HepG2 (cell line): Measurements from ENCODE around the gene TTC22. TPM values are rescaled to one million over a fixed set of nuclear protein-coding genes. Genes with fewer than 3 reads are reported as not detected.

Experiments
- ATF5 ChIP-seq: sonication (generic); formaldehyde crosslinking; IDR thresholded peaks from 2 replicates; pipeline ENCODE4 v1.4.0; 2020; ENCODE audit warnings: mild to moderate bottlenecking, low read depth, missing genetic modification reagents
- ATF7 ChIP-seq, 2 experiments: fragments of 450-650 bp in 1 of 2; sonication (generic) in 1 of 2; formaldehyde crosslinking in 1 of 2; IDR thresholded peaks; 2 replicates each; pipeline versions ENCODE4 v1.4.0 to v1.6.1; 2016 to 2020; ENCODE audit warnings: antibody characterized with exemption in 1 of 2, mild to moderate bottlenecking in 1 of 2, missing genetic modification reagents in 1 of 2
- CBFB ChIP-seq: sonication (generic); formaldehyde crosslinking; IDR thresholded peaks from 2 replicates; pipeline ENCODE4 v1.4.0; 2020; ENCODE audit warnings: missing genetic modification reagents
- EP300 ChIP-seq, 3 experiments: sonication (generic) in 1 of 3; formaldehyde crosslinking in 1 of 3; IDR thresholded peaks; 2 replicates each; pipeline versions ENCODE4 v1.5.1 to v1.6.1; 2011 to 2020; ENCODE audit warnings: low read depth in 2 of 3, low read length in 2 of 3, borderline replicate concordance in 1 of 3, improper control_type of control experiment in 1 of 3, mild to moderate bottlenecking in 1 of 3, missing genetic modification reagents in 1 of 3, moderate library complexity in 1 of 3
- FLYWCH1 ChIP-seq: sonication (generic); formaldehyde crosslinking; IDR thresholded peaks from 2 replicates; pipeline ENCODE4 v1.8.1; 2023; ENCODE audit warnings: mild to moderate bottlenecking, missing genetic modification reagents
- GTF2F1 ChIP-seq: fragments of 150-350 bp; IDR thresholded peaks from 2 replicates; pipeline ENCODE4 v1.6.1; 2014; ENCODE audit warnings: low read length
- HMGXB3 ChIP-seq: sonication (generic); formaldehyde crosslinking; IDR thresholded peaks from 2 replicates; pipeline ENCODE4 v1.4.0; 2020; ENCODE audit warnings: missing genetic modification reagents, borderline replicate concordance
- JARID2 ChIP-seq: sonication (generic); formaldehyde crosslinking; IDR thresholded peaks from 2 replicates; pipeline ENCODE4 v1.8.1; 2023; ENCODE audit warnings: missing genetic modification reagents, inconsistent platforms; ENCODE audit not compliant: insufficient replicate concordance
- MIXL1 ChIP-seq: IDR thresholded peaks from 2 replicates; pipeline ENCODE4 v1.6.1; 2016
- NFYB ChIP-seq: sonication (generic); formaldehyde crosslinking; IDR thresholded peaks from 2 replicates; pipeline ENCODE4 v1.4.0; 2020; ENCODE audit warnings: missing genetic modification reagents
- SPEN ChIP-seq: sonication (generic); formaldehyde crosslinking; IDR thresholded peaks from 2 replicates; pipeline ENCODE4 v1.5.1; 2020; ENCODE audit warnings: low read depth, mild to moderate bottlenecking, missing genetic modification reagents
- TFDP1 ChIP-seq: IDR thresholded peaks from 2 replicates; pipeline ENCODE4 v1.6.1; 2016; ENCODE audit warnings: missing compliant biosample characterization, missing genetic modification reagents, borderline replicate concordance
- U2AF2 ChIP-seq: fragments of 200-400 bp; formaldehyde crosslinking; IDR thresholded peaks from 2 replicates; pipeline ENCODE4 v1.6.1; 2017; ENCODE audit warnings: low read depth, mild to moderate bottlenecking, low read length
- ZC3H4 ChIP-seq: sonication (generic); formaldehyde crosslinking; IDR thresholded peaks from 2 replicates; pipeline ENCODE4 v1.4.0; 2020; ENCODE audit warnings: missing genetic modification reagents, borderline replicate concordance
- ZMYM3 ChIP-seq: sonication (generic); formaldehyde crosslinking; IDR thresholded peaks from 2 replicates; pipeline ENCODE4 v1.5.1; 2020; ENCODE audit warnings: mild to moderate bottlenecking, missing genetic modification reagents
- ZNF124 ChIP-seq: sonication (generic); formaldehyde crosslinking; IDR thresholded peaks from 2 replicates; pipeline ENCODE4 v1.4.0; 2020; ENCODE audit warnings: missing genetic modification reagents
- ZNF546 ChIP-seq: sonication (generic); formaldehyde crosslinking; conservative IDR thresholded peaks from 2 replicates; pipeline ENCODE4 v1.8.1; 2023; ENCODE audit warnings: mild to moderate bottlenecking, missing genetic modification reagents
- ZNF572 ChIP-seq: sonication (generic); formaldehyde crosslinking; IDR thresholded peaks from 2 replicates; pipeline ENCODE4 v1.5.1; 2020; ENCODE audit warnings: mild to moderate bottlenecking, missing genetic modification reagents
- ZNF607 ChIP-seq: sonication (generic); formaldehyde crosslinking; IDR thresholded peaks from 2 replicates; pipeline ENCODE4 v1.5.1; 2020; ENCODE audit warnings: missing genetic modification reagents, mild to moderate bottlenecking, borderline replicate concordance
- ZNF619 ChIP-seq: sonication (generic); formaldehyde crosslinking; IDR thresholded peaks from 2 replicates; pipeline ENCODE4 v1.4.0; 2020; ENCODE audit warnings: mild to moderate bottlenecking, missing genetic modification reagents
- ZSCAN9 ChIP-seq: IDR thresholded peaks from 2 replicates; pipeline ENCODE4 v1.6.1; 2016; ENCODE audit warnings: borderline replicate concordance
- polyA plus RNA-seq, 8 experiments: library from polyadenylated mRNA; depleted of rRNA in 3 of 8; stranded (reverse) in 7 of 8; unstranded in 1 of 8; fragments of >200 nt; fragmentation: Illumina TruSeq in 4 of 8; extraction: Trizol in 4 of 8; gene quantifications; 2 replicates each; pipeline versions ENCODE4 v1.2.1 to v1.2.3, GENCODE V29; 2011 to 2016; ENCODE audit warnings: low read depth in 4 of 8, missing spikeins in 1 of 8, mixed read lengths in 1 of 8; ENCODE audit not compliant: insufficient read depth in 1 of 8
- total RNA-seq, 5 experiments: library from RNA; depleted of rRNA; stranded (reverse); fragments of >200 nt; fragmentation: Illumina TruSeq; extraction: Trizol; gene quantifications; 2 replicates each; pipeline ENCODE4 v1.2.3, GENCODE V29; 2016; ENCODE audit warnings: low read depth in 1 of 5

The TTC22 gene
- total and polyA plus RNA-seq, 2 of the 13 experiments (the other 11 are each of a cell fraction or from before 2014, with no cell fraction given), result not detected

GRCh38 chr1:54764133-54764921 is 36.8 kb downstream of the TTC22 start, which contains the start of gene PARS2 (continued):
- peak; percentile 61; the same call in 1 of the 2 replicates for TF ChIP-seq HMGXB3 (CRISPR knock-in tag)
- TF ChIP-seq CBFB, result no peak
- peak; percentile 24 for TF ChIP-seq SPEN (CRISPR knock-in tag)
- TF ChIP-seq ZMYM3, result no peak
- TF ChIP-seq GTF2F1, result no peak
- no peak for TF ChIP-seq ZNF619 (CRISPR knock-in tag)
- no peak for TF ChIP-seq U2AF2
- TF ChIP-seq EP300 (IDR thresholded peaks at IDR 0.05; ENCODE audit: low read depth in 2 of 2, low read length in 2 of 2), result 0 out of 4 replicates have a peak, but pooled peaks of 1 of the 2 experiments have one; percentile 20
- no peak for TF ChIP-seq EP300 (CRISPR knock-in tag; IDR thresholded peaks at IDR 0.05; ENCODE audit: borderline replicate concordance)
- TF ChIP-seq ZNF607 (CRISPR knock-in tag), result peak; percentile 81; the same call in 1 of the 2 replicates
- TF ChIP-seq ZNF572 (CRISPR knock-in tag), result no peak
- TF ChIP-seq ZC3H4 (CRISPR knock-in tag), result no peak
- TF ChIP-seq ZNF124 (CRISPR knock-in tag), result no peak
- no peak for TF ChIP-seq ATF5 (CRISPR knock-in tag)
- TF ChIP-seq ATF7 (IDR thresholded peaks at IDR 0.05), result no peak
- TF ChIP-seq ATF7 (CRISPR knock-in tag; IDR thresholded peaks at IDR 0.05), result no peak
- TF ChIP-seq ZSCAN9, result no peak
- TF ChIP-seq MIXL1 (CRISPR knock-in tag), result no peak
- TF ChIP-seq JARID2 (CRISPR knock-in tag), result no peak
- TF ChIP-seq FLYWCH1 (CRISPR knock-in tag), result no peak
- TF ChIP-seq TFDP1 (CRISPR knock-in tag), result peak; percentile 73; the same call in 1 of the 2 replicates
- TF ChIP-seq ZNF546, result no peak
- TF ChIP-seq NFYB (CRISPR knock-in tag), result peak; percentile 99
